Measurements from ENCODE around the gene ENPEP. TPM values are rescaled to one million over a fixed set of nuclear protein-coding genes. Genes with fewer than 3 reads are reported as not detected.

ENPEP gene
- total RNA-seq, 1 experiment from 2014 or later = 0.17 TPM

DNA sequence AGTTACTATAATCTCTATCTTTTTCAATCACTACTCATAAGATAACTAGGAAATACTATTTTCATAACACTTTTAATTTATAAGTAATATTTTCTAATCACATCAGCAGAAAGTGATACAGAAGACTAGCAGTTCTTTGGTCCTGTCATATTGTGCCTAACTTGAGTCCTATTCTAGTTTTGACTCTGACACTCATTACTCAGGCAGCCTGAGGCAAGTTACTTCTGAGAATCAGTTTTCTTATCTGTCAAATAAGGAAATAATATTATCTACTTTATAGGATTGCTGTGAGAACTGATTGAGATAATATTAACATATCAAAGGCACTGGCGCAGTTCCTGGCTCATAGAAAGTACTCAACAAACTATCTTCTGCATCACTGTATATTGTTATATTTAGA, 129.1 kb downstream of the ENPEP start:
- DNase-seq (ENCODE audit: low read depth) = no peak

DNA sequence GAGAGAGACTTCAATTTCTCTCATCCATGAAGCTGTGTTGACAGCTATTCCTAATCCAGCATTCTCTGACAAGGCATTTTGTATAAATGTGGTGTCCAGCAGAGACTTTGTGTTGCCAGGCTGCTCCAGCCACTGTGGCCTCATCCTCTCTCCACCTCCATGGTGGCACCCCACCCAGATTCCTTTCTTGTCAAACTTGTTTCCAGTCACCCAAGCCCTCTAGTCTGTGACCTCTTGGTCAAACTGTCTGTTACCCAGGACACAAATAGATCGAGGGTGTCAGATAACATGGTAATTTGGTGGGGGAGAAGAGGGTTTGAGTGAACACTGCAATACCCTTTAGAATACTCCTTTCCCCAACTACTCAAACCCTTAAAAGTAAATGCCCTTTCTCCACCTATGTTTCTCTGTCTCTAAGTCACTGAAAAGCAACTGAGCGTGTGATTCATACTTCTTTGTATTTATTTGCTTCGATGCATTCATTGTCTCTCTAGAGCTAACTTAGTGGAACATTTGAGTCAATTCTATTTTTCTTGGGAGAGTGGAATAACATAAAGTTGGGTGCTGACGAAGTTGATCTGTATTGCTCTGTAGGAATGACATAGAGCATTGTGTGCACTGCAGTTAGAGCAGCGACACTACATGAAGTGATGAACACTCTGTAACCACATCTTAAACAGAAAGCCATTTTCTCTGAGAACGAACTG, 133.2 kb downstream of the ENPEP start:
- DNase-seq (ENCODE audit: low read depth) = peak; percentile 41

DNA sequence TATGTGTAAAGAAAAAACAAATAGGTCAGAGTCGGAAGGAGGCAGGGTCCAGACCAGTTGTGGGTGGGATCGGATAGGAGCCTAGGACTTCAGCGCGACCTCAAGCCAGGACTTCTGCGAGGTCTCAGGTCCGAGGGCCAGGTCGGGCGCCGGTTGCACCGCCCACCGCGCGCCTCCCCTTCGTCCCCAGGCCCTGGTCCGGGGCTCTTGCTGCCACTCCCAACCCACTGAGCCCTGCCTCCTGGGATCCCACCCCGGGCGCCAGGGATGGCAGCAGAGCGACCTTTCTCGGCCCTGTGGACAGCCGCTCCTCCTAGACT, 134.6 kb downstream of the ENPEP start:
- no peak for DNase-seq (ENCODE audit: low read depth)

DNA sequence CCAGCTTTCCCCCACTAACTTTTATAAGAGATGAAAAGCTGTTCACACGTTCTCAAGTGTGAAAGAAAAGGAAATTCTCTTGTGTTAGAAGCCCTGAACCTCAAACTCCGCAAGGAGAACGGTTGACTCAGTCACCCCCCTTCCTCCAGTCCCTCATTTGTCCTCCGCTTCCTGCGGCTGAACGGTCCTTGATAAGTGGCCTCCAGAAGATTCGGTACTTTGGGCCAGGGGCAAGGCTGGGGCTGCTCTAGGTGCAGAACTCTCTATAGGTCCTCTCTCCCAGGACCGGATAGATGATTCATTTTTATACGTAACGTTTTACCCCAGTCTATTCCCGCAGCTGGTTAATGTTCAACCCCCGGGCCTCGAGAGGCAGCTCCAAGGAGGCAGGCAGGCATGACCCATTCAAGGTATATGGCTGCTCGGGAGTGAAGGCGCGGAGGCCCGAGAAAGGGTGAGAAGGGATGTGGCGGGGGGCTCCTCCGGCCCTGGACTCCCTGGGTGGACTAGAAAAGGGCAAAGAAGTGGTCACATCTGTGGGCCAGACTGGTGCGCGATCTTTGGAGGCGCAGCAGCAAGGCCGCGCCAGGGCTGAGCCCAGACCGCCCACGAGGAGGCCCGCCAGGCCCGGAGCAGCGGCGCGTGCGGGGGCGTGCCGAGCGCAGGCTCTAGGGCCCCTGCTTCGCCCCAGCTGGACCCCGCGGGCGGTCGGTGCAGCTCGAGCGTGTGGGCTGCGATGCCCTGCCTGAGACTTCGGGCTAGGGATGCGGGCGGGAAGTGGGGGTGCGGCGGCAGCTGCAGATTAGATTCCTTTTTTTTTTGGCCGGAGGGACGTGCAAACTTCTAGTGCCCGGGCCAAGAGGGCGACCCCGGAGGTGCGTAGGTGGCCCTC, 135.2 kb downstream of the ENPEP start:
- no peak for DNase-seq (ENCODE audit: low read depth)

DNA sequence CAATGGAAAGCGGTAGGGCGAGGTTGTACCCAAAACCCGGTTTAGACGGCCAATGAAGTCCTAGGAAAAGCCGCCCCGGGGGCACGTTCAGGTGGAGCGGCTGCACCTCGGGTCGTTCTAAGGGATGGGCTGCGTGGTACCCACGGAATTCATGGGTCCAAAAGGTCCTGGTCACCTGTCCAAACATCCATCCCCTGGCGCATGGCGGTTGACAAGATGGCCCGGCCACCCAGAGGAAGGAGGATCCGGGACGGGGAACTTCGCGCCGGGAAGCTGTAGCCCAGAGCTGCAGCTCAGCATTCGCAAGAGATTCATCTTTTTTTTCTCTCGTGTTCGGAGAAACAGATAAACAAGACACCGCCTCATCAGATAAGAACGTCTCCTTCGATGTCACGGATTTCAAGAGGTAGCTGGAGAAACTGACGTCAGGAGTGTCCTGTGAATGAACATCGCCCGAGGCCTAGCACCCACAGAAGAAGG, 136.1 kb downstream of the ENPEP start:
- DNase-seq (ENCODE audit: low read depth) = no peak

DNA sequence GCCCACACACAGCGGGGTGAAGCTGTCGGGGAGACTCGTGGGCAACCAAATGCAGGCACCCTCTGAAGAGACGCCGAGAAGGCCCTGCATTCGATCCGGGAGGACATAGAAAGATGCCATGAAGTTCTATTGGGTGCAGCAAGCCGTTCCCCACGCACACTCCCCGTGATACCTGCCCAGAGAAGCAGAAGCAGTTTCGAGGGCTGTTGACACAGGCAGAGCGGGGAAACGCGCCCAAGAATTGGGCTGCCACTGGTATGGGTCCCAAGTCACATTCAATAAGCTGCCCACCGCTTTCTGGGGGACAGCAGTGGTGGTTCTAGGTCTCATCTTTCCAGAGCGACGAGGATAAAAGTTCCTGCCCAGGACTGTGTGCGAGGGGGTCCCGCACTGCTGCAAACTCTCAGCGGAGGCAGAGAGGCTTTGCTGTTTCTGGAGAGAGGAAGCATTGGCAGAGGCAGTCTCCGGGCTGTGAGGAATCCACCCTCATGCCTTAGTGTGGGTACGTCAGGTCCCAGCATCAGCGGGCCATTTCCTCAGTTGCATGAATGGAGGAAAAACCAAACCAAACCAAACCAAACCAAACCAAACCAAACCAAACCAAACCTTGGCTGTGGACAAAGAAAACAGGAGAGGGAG, 136.8 kb downstream of the ENPEP start:
- DNase-seq (ENCODE audit: low read depth) = no peak

DNA sequence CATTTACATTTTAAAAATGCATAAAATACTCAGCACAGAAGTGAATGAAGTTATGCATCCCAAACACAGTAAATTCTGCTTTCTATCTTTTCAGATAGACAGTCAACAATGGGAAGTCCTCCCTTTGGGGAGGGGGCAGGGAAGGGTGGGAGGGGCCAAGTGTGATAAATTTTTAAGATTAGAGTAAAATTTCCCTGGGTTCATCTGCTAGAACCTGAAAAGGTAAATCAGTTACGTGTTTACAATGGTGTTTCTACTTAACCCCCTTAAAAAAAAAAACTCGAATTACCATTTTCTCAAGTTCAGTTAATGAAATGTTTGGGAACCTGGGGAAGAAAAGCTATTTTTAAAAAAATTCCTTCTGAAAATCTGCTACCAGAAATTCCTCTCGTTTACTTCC, 137.8 kb downstream of the ENPEP start:
- DNase-seq (ENCODE audit: low read depth) = no peak

DNA sequence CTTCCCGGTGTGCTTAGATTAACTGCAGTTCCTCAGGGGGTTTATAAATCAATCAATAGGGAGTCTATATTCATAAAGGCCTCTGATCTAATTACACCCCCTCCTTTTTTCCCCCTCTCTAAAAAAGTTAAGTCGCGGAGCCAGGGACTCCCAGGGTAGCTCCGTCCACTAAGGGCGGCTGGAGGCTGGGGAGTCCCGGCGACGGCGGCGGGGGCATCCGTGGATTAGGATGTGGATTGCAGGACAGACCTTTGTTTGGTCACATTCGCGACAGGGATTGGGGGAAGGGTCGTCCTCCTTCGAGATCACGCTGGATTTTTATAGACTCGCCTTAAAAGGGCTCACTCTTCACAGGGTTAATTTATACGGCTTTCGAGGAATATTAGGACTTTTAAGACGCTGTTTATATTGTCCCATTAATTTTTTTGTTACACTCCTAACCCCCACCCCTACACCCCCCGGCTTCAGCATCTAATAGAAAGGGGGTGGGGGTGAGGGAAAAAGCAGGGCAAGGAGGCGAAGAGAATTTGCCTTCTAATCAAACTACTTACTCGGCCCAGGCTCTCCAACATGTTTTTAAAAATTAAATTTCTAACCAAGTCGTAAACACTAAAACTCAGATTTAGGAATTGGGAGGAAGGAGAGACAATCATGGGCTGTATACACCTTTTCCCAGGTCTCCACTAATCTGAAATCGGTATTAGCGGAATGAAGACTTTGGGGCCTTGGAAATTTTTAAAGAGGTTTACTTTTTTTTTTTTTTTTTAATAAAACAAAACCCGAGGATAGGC, 138.4 kb downstream of the ENPEP start:
- no peak for DNase-seq (ENCODE audit: low read depth)

Other genes with a start within 250 kb of the ENPEP start
- 60.5 and 67.0 TPM in 2 replicates for gene PITX2, start 146.9 kb downstream of the ENPEP start, total RNA-seq (2014; rRNA removed)

All from LHCN-M2 (cell line).